ENCODE results near the gene BLM. TPM values are rescaled to one million over a fixed set of nuclear protein-coding genes. Genes with fewer than 3 reads are reported as not detected.
A peak's percentile ranks its signal among the peaks of the same experiment; 100 is the strongest.
"Not testable (repeated sequence)": the region's sequence is repeated elsewhere in the genome, so short reads cannot be mapped to it uniquely, and the experiment has no call there.

BLM gene
- total RNA-seq, 1 donor from 2014 or later = 0.67 TPM

DNA sequence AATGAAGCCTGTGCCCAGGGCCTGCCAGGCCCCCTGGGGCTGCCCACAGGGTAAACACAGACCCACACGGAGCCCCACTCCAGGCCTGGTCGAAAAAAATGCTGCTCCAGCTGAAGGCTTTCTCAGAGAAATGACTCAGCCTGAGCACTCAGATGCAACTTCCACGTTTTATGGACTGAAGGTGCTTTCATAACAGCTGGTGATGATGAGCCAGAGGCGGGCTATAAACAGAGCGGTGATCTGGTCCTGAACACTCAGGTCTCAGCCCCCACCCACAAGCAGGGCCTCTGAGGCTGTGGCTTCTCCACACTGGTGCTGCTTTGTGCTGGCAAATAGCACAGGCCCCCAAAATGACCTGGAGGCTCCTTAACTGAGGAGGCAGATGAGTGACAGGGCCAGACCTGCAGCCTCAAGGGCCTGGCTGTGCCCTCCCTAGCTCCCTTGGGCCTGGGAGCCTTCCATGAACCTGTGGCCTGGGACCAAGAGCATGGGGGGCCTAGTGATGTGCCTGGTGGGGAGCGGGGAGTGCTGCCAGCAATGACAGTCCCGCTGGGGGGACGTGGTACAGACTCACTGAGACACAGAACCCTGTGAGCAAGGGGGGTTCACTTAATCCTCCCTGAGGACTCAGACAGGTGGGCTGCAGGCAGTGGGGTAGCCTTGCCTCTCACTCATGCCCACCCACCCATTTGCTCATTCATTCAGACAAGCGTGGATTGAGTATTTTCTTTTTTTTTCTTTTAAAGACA lies 128.2 kb downstream of the BLM start:
- peak; percentile 89 for DNase-seq (ENCODE audit: low read depth)

DNA sequence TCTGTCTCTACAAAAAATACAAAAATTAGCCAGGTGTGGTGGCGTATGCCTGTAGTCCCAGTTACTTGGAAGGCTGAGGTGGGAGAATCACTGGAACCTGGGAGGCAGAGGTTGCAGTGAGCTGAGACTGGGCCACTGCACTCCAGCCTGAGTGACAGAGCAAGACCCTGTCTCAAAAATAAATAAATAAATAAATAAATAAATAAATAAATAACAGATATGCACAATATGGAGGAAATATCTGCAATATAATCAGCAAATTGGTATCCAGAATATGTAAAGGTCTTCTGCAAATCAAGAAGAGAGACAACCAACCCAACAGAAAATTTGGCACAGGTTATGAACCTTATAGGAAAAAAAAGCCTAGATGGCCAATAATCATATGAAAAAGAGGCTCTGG lies 132.3 kb downstream of the BLM start:
- DNase-seq (ENCODE audit: low read depth) = not testable (repeated sequence)

DNA sequence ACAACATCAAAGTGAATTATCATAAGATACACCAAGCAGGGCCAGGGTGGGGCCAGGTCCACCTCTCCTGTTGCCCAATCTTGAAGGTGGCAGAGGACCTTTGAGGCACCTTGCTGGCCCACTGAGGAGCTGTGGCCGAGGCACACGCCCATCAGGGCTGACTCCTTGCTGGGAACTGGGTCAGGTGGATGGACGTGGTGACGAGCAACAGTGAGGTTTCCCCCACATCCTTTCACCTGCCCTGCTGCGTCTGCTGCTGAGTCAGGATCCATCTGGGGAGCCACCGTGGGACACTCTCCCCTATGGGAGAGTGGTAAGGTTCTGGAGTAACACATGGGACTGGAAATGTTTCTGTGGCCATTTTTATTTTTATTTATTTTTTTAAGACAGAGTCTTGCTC lies 134.0 kb downstream of the BLM start:
- no peak for DNase-seq (ENCODE audit: low read depth)

DNA sequence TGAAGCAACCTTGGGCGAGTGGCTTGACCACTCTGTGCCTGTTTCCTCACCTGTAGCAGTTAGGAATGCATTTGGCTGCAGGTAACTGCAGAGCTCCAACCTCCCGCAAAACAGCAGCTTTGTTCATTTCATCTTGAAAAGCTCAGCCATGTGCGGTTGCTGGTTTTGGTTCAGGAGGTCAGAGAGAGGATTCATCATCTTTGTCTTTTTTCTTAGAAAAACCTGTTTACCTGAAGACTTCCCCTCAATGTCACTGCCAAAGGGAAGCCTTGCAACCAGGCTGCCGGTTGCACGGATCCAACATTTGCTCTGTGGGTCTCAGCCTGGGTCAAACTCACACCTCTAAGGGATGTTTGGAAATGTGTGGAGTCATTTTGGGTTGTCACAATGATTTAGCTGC lies 134.8 kb downstream of the BLM start:
- DNase-seq (ENCODE audit: low read depth) = no peak

DNA sequence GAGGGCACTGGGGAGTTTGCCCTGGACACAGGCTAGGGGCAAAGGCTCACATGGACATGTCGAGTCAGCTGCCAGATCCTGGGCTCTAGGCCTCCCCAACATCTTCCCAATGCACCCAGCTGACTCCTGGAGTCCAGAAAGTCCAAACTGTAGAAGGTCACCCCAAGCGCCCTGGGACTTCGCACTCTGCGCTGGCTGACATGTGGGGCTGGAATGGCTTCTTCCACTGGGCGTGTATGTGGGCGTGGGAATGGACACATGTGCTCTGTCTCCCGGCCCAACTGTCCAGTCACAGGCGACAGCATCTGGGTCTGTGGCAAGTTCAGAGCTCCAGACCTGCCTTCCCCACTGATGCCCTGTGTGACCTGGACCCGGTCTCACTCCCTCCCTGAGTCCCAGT lies 138.0 kb downstream of the BLM start:
- DNase-seq (ENCODE audit: low read depth) = peak; percentile 26

DNA sequence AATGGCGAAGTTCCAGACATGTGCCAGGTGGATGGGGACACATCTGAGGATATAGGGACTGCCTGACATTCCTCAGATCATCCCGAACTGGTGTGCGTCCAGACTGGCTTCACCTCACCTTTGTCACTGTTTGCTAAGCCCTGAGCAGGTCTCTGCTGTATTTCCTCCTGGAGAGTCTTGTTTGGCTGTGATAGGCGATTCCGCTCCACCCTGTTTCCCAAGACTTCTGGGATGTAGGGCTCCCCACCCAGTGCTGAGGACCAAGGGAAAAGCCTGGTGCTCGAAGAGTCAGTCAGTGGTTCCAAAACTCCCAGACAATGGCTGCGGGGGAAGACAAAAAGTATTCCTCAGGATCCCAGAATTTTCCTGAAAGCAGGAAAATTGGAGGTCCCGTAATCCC lies 140.2 kb downstream of the BLM start:
- no peak for DNase-seq (ENCODE audit: low read depth)

DNA sequence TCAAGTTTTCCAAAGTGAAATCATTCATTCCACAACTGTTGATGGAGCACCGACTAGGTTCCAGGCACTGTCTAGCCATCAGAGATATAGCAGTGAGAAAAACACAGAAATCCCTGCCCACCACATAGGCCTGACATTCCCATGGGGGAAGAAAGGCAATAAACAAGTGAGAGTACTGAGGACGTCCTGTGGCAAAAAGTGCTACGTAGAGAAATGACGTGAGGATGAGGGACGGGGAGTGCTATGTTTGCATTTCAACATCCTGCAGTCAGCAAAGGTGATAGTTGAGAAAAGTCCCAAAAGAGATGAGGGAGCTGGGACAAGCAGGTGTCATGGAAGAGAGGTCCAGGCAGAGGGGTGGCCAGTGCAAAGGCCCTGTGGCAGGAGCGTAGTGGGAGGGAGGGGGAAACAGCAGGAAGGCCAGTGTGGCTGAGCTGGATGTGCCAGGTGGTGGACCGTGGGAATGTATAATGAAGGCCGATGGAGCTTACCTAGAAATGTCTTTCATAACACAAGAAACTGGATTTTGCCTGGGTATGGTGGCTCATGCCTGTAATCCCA lies 140.8 kb downstream of the BLM start:
- DNase-seq (ENCODE audit: low read depth) = no peak

DNA sequence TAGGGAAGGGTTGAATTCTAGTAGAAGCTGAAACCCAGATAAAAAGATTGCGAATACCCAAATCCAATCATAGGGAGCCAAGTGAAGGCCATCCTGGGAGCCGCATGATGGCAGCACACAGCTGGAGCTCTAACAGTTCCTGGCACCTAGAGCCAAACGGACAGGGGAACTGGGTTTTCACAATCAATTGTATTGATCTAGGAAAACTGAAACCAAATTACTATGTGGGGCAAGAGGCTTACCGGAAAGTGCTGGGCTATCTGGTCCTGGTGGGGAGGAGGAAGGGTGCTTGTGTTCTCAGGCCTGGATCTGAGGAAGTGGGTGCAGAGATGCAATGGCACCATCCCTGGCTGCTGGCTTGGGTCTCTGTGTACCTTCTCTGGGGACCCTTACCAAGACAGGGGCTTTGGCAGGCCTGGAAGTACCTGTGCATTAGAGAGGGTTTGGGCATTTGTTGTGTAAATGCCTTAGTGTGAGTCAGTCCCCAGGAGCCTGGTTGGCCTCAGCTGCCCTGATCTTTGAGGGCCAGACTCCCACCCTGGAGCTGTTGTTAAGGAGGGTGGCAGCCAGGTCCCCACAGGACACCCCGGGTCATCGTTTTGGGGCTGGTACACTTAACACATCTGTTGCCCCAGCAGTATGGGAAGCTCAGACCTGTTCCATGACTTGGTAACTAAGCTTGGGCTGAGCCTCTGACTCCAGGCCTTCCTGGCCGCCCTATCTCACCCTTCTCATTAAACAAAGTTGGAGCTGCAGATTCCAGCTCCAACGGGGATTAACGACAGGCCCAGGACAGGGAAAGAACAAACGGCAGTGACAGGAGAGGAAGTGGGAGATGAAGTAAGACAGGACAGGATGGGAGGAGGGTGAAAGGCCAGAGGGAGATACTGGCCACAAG lies 142.3 kb downstream of the BLM start:
- DNase-seq (ENCODE audit: low read depth) = no peak

DNA sequence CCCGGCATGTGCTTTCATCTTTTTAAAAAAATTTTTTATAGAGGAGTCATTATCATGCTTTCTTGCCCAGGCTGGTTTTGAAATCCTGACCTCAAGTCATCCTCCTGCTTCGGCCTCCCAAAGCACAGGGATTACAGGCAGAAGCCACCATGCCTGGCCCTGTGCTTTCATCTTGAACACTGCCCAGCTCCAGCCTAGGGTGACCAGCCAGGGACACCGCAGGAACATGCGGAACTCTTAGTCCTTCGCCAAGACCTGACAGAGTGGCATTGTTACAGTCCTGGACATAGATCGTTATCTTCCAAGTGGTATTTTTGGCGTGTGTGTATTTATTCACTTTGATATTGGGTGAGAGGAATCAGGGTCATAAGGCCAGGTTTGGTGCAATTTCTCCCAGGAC lies 143.3 kb downstream of the BLM start:
- no peak for DNase-seq (ENCODE audit: low read depth)

DNA sequence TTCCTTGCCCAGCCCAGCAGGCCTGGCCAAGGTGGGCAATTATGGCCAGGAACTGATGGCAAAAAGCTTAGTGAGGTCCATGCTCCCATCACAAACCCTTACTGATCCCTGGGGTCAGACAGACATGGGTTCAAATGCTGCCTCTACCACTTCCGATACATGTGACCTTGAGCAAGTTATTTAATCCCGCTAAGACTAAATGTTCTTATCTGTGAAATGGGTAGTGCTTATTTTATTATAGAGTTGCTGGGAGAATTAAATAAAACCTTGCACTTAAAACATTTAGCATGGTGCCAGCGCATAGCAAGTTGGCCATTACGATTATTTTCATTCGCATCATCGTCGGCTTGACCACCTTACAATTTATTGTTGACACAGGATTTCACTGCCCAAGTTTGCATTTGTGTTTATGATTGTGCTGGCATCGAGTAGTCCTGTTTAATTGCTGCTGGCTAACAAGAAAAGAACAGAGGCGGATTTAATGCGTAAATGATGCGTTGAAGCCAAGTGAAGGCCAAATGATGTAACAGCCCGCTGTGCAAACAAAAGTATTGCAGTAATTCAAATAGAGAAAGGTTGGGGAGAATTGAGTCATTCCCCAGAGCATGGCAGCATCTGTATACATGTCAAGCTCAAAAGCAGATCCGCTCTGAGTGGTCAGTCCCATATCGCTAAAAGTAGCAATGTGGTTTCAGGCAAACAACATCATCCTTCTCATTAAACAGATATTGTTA lies 144.0 kb downstream of the BLM start:
- DNase-seq (ENCODE audit: low read depth) = no peak

DNA sequence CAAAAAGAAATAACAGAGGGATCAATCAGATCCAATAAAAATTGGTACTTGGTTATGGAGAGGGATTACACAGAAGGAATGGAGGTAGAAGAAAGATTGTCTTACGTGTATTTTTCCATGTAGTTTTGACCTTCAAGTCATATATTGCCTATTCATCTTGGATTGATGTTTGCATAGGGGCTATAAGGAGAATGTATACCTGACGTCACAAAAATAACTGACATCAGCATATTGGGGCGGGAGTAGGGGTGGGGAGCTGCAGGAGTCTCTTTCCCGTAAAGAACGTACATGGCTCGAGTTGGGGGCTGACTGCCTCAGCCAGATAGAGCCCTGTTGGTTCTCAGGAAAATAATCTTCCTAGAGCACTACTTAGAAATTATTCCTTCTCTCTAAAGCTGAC lies 145.3 kb downstream of the BLM start:
- DNase-seq (ENCODE audit: low read depth) = no peak

DNA sequence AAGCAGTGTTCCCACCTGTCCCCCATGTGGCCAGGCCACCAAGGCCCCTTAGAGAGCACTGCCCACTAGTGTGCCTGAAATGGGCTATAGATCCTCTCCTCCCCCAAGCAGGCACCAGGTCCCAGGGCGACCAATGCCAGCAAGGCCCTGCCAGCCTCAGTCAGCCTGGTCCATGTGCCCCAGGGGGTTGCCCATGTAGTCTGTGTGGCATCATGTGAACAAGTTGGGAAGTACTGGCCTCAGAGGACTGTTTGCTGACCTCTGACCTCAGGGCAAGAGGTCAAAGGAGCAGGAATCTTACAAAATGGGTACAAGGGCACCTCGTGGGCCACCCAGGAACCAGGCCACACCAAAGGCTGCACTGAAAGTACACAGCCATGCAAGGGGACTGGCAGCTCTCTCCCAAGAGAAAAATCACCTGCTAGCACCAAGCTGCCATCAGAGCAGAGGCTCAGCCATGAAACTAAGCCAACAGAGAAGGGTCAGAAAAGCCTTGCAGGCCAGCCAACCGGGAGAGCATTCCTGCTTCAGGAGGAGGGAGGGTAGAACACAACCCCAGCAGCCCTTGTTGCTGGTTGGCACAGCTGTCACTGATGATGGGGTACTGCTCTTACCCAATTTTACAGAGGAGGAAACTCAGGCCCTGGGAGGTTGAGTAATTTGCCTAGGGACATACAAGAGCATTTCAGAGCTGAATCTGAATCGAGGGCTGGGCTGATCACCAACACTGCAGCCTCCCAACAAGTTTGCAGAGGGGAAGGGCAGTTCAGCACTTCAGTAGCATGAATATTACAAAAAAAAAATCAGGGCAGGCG lies 146.0 kb downstream of the BLM start:
- DNase-seq (ENCODE audit: low read depth) = peak; percentile 63

DNA sequence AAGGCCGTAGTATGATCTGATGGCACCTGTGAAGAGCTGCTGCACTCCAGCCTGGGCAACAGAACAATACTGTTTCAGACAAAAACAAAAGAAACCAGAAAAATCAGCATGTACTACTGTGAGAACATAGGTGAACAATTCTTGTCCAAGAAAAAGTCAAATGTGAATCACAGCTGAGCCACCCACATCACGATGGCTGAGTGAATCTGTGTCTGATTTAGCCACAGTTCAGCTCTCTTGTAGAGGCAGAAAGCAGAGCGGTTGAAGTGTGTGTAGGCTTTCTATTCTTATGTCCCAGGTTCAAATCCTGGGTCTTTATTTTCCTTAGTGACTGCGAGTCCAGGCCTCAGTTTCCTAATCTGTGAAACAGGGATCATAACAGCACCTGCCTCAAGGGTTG lies 146.8 kb downstream of the BLM start:
- DNase-seq (ENCODE audit: low read depth) = no peak

DNA sequence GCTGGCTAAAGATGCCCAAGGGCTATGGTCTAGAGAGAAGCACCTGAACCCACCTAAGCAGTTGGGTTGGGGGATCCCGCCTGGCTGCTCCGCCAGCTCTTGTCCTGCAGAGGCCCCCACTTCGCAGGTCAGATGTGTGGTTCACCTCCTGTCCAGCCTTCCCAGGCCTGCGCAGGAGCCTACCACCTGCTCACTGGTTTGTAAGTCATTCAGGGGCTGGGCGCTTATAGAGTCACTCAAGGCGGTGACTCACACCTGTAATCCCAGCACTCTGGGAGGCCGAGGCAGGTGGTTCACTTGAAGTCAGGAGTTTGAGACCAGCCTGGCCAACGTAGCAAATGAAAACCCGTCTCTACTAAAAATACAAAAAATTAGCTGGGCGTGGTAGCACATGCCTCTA lies 147.4 kb downstream of the BLM start:
- DNase-seq (ENCODE audit: low read depth) = peak; percentile 36

DNA sequence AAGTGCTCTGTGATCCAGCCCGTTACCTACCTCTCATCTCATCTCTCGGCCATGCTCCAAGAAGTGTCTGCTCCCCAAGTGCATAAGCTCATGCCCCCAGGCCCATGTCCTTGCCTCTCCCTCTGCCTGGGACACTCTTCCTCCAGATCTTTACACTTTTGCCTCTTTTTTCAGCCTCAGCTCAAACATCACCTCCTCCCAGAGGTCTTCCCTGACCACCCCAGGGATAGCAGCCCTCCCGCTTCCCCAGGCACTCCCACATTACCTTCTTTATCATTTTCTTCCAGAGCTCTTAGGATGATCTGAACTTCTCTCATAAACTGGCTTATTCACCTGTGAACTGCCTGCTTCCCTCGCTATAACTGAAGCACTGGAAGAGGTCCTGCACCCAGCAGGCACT lies 148.6 kb downstream of the BLM start:
- no peak for DNase-seq (ENCODE audit: low read depth)

Other genes with a start within 250 kb of the BLM start
- 17.6 and 19.1 TPM in 2 replicates for gene CRTC3, start 187.4 kb upstream of the BLM start, total RNA-seq
- gene FURIN, start 151.2 kb downstream of the BLM start, total RNA-seq = 38.5 and 42.1 TPM in 2 replicates
- gene FES, start 167.2 kb downstream of the BLM start, total RNA-seq = 0.26 and 0.43 TPM in 2 replicates
- gene MAN2A2, start 186.0 kb downstream of the BLM start, total RNA-seq = 16.8 and 25.9 TPM in 2 replicates
- gene HDDC3, start 215.2 kb downstream of the BLM start, total RNA-seq = 8.9 and 11.5 TPM in 2 replicates
- 30.9 and 37.8 TPM in 2 replicates for gene UNC45A, start 217.9 kb downstream of the BLM start, total RNA-seq
- 7.4 and 7.8 TPM in 2 replicates for gene RCCD1, start 237.5 kb downstream of the BLM start, total RNA-seq